Measurements from ENCODE around the gene ICAM1.

The ICAM1 gene

DNA sequence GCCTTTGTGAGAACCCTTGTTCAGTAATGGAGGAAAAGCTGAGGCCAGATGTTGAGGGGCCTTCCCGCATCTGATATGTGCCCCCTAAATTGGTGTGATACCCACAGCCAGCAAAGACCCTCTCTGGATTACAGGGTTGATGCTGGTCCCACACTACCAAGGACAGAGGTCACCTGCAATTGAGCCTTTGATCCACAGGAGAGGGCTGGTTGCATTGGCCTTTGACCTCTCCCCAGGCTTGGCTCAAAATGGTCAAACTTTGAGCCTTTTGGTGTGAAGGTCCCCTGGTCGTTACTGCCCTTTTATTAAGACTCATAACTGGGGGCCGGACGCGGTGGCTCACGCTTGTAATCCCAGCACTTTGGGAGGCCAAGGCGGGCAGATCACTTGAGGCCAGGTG is 27.3 kb upstream of the ICAM1 start:
- no peak for DNase-seq

DNA sequence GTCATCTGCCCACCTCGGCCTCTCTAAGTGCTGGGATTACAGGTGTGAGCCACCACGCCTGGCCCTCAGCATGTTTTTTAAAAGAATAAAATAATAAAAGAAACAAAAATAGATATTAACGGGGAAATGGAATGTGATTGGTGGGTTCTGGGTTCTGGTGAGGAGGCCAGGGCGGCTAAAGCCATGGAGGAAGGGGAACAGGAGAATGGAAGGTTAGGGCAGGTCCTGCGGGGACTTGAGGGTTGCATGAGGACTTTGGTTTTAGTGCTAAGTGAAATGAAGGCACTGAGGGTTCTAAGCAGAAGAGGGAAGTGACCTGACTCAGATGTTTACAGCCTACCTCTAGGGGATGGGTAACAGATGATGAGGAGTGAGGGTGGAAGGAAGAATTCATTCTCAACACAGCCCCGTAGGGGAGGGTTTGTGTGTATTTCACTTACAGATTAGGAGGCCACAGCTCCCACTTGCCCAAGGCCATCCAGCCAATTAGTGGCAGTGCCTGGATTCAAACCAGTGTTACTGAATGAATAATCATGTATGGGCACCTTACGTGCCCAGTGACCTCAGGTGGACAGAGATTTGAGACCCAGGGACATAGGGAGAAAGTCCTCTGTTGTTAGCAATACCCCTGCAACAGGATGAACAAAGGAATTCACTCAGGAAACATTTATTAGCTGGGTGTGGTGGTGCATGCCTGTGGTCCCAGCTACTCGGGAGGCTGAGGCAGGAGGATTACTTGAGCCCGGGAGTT is 25.6 kb upstream of the ICAM1 start:
- DNase-seq: no peak

DNA sequence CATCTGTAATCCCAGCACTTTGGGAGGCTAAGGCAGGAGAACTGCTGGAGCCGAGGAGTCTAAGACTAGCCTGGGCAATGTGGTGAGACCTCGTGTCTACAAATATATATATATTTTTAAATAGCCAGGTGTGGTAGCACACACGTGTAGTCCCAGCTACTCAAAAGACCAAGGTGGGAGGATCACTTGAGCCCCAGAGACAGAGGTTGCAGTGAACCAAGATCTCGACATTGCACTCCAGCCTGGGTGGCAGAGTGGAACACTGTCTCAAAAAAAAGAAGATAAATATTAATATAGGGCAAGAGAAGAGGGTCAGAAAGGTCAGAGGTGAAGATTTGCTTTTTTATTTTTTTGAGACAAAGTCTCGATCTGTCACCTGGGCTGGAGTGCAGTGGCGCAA is 24.4 kb upstream of the ICAM1 start:
- DNase-seq: no peak

DNA sequence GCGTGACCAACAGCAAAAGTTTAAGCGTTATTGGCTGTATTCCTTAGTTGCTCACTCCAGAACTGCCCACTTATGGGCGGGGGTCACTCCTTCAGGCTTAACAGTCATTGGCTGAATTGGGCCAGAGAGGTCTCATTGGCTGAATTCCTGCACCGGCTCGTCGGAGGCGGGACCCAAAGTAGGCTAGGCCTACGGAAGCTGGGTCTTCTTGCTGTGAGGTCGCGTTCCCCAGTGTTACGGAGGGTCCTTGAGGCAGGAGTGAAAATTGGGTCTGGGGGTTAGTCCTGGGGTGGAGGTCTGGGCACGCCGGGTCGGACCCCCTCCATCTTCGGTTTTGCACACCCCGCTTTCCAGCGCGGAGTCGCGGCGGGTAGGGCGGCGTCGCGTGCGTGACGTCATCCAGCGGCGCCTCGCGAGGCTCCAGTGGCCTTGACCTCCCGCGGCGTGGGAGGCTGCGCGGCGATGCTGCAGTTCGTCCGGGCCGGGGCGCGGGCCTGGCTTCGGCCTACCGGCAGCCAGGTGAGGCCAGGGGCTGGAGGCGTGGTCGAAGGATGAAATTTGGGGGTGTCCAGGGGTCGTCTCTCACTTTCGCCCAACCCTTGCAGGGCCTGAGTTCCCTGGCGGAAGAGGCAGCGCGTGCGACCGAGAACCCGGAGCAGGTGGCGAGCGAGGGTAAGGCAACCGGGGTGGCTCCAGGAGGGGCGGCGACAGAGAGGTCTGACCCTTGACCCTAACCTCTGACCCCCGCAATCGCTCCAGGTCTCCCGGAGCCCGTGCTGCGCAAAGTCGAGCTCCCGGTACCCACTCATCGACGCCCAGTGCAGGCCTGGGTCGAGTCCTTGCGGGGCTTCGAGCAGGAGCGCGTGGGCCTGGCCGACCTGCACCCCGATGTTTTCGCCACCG is 18.9 kb upstream of the ICAM1 start, which contains the start of gene MRPL4:
Gene MRPL4 (plus strand): TSS at position 423 of the 903 bp plus-strand sequence. CDS start 40 bp downstream, at position 463.
- peak; percentile 99 for DNase-seq

DNA sequence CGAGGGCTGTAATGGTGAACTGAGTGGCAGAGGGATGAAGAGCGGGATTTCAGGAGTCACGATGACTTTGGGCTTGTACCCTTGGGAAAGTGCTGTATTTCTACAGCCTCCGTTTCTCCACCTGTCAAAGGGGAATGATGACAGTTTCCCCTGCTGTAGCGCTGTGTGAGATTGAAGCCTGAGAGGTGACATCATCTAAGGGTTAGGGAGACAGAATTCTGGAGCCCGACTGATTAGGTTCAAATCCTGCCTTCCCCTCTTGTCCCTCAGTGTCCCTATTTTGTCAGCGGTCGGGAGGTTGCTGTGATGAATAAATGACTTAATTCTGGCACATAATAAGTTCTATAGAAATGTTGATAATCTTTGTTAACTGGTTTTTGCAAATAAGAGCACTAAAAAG is 18.2 kb upstream of the ICAM1 start:
- no peak for DNase-seq

DNA sequence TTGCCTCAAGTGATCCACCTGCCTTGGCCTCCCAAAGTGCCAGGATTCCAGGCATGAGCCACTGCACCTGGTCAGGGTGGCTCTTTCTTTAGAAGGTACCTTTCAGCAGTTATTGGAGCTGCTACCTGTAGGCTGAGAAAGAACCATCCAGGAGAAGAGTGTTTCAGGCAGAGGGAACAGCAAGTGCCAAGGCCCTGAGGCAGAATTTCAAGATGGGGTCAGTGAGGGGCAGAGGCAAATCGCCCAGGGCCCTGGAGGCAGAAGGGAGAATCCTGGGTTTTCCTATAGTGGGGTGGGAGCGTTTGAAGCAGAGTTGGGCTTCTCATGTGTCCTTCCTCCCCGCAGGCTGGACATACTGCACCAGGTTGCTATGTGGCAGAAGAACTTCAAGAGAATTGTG is 16.7 kb upstream of the ICAM1 start:
- no peak for DNase-seq

DNA sequence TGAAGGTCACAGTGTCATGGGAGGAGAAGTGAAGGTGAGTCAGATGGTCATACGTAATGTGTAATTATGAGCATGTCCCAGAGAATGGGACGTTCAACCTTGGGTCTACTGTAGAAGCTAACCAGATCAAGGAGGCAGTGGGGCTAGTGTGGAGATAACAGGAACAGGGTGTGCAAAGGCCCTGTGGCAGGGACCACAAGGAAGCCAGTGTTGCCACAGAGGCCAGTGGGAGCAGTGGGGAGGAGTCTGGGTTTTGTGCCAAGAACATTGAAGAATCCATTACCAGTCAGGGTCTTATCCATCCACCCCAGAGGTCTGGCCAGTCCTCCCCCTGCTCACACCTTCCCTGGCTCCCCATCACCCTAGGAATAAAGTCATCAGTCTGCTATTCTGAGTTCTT is 15.6 kb upstream of the ICAM1 start:
- no peak for DNase-seq

DNA sequence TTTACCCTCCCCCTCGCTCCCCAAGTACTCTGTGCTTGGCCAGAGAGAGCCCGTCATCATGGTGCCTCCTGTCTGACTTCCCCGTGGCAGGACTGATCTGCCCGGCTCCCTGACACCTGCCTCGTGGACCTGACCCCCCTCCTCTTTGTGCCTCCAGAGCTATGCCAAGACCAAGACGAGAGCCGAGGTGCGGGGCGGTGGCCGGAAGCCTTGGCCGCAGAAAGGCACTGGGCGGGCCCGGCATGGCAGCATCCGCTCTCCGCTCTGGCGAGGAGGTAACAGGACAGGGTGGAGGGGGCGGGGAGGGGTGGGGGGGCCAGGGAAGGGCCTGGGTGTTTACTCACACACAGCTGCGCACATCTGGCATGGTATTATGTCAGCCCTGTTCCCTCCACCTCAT is 14.4 kb upstream of the ICAM1 start:
- no peak for DNase-seq

DNA sequence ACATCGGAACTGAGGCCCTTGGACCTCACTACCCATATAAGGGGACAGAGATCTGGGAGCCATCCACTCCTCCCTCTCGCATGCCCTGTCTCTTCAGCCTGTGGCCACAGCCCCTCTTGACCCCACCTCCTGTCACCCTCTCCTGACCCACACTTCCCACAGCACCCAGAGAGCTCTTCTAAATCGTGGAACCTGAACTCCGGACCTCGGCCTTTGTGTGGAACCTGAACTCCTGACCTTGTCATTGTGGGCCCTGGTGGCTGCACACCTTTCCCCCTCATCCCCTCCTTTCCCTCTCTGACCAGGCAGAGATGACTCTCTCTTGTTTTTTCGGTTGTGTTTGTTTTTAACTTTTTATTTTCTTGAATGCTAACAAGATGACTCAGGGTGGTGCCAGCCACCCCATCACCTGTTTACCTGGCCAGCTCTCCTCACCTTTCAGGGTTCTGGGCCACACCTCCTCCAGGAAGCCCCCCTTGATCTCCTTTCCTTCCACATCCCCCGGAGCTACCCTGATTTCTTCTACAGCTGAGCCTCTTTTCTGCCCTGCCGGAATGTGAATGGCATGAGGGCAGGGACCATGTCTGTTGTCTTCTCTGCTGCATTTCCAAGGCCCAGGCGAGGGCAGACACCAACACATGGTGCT is 13.8 kb upstream of the ICAM1 start:
- no peak for DNase-seq

DNA sequence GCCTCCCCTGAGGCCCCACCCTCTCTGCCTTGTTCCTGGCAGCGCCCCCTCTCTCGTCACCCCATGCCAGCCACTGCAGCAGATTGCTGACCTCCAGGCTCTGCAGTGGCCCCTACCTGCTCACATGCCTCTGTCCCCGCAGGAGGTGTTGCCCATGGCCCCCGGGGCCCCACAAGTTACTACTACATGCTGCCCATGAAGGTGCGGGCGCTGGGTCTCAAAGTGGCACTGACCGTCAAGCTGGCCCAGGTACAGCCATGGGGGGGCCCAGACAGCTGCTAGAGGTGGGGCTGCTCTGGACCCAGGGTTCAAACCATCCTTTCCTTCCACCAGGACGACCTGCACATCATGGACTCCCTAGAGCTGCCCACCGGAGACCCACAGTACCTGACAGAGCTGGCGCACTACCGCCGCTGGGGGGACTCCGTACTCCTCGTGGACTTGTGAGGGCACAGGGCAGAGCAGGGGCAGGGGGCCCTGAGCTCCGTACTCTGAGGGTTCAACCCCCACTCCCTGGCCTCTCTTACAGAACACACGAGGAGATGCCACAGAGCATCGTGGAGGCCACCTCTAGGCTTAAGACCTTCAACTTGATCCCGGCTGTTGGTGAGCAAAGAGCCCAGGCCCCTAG is 12.7 kb upstream of the ICAM1 start:
- DNase-seq: no peak

DNA sequence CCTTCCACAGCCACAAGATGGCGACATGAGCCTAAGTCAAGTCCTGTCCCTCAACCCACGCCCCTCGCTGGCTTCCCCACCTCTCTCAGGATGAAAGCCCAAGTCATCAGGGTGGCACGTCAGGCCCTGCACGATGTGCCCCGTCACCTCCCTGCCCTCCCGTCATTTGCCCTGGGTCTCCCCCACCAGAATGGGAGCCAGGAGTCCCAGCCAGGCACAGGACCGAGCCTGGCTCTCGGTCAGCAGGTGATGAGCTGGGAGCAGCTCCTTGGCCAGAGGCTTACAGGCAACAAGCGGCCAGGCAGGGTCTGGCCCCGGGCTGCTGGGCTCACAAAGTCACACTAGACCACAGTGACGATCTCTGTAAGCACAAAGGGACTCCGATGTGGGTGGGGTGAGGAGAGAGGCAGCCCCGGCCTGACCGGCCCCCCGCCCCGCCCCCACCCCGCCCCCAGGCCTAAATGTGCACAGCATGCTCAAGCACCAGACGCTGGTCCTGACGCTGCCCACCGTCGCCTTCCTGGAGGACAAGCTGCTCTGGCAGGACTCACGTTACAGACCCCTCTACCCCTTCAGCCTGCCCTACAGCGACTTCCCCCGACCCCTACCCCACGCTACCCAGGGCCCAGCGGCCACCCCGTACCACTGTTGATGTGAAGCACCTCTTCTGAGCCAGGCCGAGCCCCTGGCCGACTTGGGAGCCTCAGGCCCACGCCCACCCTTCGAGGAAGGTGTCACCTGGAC is 11.6 kb upstream of the ICAM1 start:
- DNase-seq: peak; percentile 96

DNA sequence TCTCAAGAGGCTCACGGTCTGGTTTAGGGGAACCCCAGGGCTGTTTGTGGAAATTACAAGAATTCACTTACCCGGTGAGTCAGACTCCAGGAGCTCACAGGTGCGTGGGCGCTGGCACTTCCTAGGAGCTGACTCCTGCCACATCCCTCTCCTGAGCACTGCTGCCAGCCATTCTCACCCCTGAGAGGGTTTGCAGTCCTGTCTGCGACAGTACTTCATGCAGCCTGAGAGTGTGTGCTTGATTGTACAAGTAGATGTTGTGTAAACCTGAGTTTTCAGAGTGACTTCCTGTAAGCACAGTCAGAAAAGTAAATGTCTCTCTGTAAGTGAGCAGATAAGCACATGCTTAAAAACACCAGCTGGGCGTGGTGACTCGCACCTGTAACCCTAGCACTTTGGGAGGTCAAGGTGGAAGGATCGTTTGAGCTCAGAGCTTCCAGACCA is 10.8 kb upstream of the ICAM1 start:
- DNase-seq: peak; percentile 88

DNA sequence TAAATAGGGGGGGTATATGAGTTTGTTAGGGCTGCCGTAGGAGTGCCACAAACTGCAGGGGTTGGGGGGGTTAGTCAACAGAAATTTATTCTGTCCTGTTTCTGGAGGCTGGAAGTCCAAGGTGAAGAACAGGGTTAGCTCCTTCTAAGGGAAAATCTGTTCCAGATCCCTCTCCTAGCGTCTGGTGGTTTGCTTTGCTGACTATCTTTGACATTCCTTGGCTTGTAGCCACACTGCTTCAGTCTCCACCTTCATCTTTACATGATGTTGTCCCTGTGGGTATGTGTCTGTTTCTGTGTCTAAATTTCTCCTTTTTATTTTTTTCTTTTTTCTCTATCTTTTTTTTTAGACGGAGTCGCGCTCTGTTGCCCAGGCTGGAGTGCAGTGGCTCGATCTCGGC is 8.1 kb upstream of the ICAM1 start:
- no peak for DNase-seq

DNA sequence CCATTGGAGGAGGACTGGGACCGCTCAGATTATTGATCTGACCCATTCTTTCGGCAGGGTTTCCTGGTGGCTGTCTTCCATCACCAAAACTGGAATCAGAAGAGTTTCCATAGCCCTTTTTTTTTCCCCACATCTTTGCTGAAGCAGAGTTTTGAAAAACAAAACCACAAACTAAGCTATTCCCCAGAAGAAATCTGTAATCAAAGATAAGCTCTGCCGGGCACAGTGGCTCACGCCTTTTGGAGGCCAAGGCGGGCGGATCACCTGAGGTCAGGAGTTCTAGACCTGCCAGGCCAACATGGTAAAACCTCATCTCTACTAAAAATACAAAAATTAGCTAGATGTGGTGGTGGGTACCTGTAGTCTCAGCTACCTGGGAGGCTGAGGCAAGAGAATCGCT is 4.2 kb upstream of the ICAM1 start:
- DNase-seq: no peak

DNA sequence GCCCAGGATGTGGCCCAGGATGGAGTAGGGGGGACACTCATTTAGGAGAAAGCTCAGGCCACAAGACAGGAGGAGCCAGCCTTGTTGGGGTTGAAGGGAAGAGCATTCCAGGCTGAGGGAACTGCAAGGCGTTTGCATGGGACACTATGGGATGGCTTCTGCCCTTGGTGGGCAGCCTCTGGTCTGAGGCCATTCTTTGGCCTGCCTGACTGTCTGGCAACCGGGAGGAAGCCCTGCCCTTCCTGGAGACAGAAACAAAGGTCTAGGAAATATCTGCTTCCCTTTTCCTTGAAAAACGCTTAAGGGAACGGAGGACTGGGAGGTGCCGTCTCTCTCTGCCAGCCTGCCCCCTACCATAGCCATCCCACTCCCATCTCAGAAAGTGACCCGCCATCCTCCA is 2.8 kb upstream of the ICAM1 start:
- no peak for DNase-seq

DNA sequence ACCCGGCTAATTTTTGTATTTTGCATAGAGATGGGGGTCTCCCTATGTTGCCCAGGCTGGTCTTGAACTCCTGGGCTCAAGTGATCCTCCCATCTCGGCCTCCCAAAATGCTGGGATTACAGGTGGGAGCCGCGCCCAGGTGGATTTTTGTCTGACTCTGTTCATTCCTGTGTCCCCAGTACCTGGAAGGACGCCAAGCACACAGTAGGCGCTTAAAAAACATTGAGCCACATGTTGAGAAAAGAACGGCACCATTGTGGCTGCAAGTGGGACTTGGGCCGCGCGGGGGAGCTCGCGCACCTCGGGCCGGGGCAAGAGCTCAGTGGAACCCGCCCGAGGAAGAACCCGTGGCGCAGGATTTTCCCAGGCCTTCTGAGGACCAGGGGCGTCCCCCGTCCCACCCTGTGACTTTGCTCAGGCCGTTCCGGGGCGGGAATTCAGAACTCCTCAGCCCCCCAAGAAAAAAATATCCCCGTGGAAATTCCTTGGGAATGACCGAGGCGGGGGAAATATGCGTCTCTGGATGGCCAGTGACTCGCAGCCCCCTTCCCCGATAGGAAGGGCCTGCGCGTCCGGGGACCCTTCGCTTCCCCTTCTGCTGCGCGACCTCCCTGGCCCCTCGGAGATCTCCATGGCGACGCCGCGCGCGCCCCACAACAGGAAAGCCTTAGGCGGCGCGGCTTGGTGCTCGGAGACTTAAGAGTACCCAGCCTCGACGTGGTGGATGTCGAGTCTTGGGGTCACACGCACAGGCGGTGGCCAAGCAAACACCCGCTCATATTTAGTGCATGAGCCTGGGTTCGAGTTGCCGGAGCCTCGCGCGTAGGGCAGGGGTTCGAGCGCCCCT is 1.4 kb upstream of the ICAM1 start:
- peak; percentile 95 for DNase-seq

DNA sequence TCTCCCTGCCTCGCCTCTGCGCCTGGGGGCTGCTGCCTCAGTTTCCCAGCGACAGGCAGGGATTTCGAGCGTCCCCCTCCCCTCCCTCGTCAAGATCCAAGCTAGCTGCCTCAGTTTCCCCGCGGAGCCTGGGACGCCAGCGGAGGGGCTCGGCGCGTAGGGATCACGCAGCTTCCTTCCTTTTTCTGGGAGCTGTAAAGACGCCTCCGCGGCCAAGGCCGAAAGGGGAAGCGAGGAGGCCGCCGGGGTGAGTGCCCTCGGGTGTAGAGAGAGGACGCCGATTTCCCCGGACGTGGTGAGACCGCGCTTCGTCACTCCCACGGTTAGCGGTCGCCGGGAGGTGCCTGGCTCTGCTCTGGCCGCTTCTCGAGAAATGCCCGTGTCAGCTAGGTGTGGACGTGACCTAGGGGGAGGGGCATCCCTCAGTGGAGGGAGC is 722 bp upstream of the ICAM1 start:
- peak; percentile 89 for DNase-seq

DNA sequence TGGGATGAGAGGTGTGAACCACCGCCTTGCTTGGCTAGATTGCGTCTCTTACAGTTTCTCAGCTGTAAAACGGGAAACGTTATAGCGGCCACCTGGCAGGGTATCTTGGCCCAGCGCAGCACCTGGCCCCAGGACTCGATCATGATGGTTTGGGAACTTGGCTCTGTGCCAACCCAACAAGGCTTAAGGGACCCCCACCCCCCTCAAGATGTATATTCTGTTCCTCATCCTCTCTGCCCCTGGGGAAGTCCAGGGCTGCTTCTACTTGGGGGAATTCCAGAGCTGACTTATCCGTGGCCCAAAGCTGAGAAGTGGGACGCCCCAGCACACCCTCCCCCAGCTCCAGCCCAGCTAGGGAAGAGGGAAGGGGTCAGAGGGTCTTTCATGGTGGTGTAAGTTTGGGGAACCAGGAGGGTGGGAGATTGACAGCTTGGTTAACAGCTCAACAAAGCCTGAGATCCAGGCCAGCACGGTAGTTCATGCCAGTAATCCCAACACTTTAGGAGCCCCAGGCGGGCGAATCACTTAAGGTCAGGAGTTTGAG is 695 bp downstream of the ICAM1 start:
- peak; percentile 80 for DNase-seq

DNA sequence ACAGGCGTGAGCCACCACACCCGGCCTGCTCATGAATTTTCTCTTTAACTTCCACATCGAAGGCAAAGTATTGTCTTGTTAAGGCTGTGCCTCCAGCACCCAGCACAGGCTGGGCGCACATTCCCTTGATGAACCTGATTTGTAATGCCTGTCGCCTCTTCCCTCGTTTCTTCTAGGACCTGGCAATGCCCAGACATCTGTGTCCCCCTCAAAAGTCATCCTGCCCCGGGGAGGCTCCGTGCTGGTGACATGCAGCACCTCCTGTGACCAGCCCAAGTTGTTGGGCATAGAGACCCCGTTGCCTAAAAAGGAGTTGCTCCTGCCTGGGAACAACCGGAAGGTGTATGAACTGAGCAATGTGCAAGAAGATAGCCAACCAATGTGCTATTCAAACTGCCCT is 3.7 kb downstream of the ICAM1 start:
- DNase-seq: no peak

DNA sequence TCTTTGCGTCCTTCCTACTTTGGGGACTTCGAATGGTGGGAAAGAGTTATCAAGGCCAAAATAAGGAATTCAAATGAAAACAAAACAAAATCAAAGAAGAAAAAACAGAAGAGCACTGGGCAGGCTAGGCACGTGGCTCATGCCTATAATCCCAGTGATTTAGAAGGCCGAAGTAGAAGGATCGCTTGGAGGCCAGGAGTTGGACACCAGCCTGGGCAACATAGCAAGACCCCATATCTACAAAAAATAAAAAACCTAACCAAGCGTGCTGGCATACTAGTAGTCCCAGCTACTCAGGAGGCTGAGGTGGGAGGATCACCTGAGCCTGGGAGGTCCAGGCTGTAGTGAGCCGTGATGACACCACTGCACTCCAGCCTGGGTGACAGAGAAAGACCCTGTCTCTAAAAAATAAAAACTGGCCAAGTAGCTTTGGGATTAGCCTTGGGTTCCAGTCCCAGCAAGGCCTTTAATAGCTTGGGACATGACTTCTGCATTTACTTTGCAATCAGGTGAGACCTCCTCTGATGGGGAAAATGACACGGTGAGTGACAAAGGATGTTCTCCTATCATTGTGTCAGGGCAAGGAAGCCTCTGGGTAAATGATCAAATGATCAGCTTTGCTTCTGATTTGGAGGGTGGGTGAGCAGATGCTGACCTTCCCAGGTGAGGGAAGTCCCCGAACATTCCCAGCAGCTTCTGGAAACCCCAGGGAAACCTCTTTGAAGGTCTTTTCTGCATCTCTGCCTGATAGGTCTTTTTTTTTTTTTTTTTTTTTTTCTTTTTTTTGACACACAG is 7.1 kb downstream of the ICAM1 start:
- DNase-seq: no peak
